Ascending aorta (tissue), 2 donors: ENCODE results near the gene FGF9. TPM values are rescaled to one million over a fixed set of nuclear protein-coding genes. Genes with fewer than 3 reads are reported as not detected.

Source experiments
- DNase-seq, 2 donors: peaks; one replicate each; pipeline ENCODE4 v3.0.0-alpha.2; 2019; ENCODE audit warnings: low spot score in 2 of 2
- H3K27ac ChIP-seq, 2 donors: fragments of 200-600 bp; sonication (generic); one replicate each; pipeline ENCODE4 v1.5.1; 2016 to 2017; ENCODE audit warnings: mild to moderate bottlenecking in 1 of 2
- H3K27me3 ChIP-seq: fragments of 200-600 bp; sonication (generic); one replicate; pipeline ENCODE4 v1.5.1; 2017
- H3K36me3 ChIP-seq, 2 donors: fragments of 200-600 bp; sonication (generic); one replicate each; pipeline ENCODE4 v1.5.1; 2016
- H3K4me1 ChIP-seq, 2 donors: fragments of 200-600 bp; sonication (generic); one replicate each; pipeline ENCODE4 v1.5.1; 2016 to 2017; ENCODE audit warnings: mild to moderate bottlenecking in 1 of 2
- H3K4me3 ChIP-seq, 2 donors: fragments of 200-600 bp; sonication (generic); one replicate each; pipeline ENCODE4 v1.5.1; 2016 to 2017; ENCODE audit warnings: mild to moderate bottlenecking in 1 of 2
- H3K9me3 ChIP-seq, 2 donors: fragments of 200-600 bp; sonication (generic); one replicate each; pipeline ENCODE4 v1.5.1; 2016
- CTCF ChIP-seq, 3 experiments: fragments of 200-600 bp in 2 of 3; fragments of 450-650 bp in 1 of 3; sonication (generic) in 2 of 3; IDR thresholded peaks; one replicate each; pipeline ENCODE4 v1.5.1; 2016 to 2019; ENCODE audit warnings: antibody characterized with exemption in 3 of 3, mild to moderate bottlenecking in 1 of 3, moderate library complexity in 1 of 3
- intact Hi-C: fragments of 100-400 bp; cut with DNase I; formaldehyde crosslinking; loops from one replicate; pipeline ENCODE4 v1.15.1; 2023
- total RNA-seq: library from RNA; depleted of rRNA; stranded (reverse); fragments of >200 nt; gene quantifications from one replicate; pipeline ENCODE4 v1.1.0, GENCODE V29; 2016

FGF9 gene
- total RNA-seq, 1 donor from 2014 or later: not detected

GRCh38 chr13:21710163-21710562, 39.3 kb downstream of the FGF9 start:
- DNase-seq: no peak
- intact Hi-C loops: no loop called here
- no peaks in the 10 kb centered on the region for H3K27me3 ChIP-seq
- H3K9me3 ChIP-seq: peaks cover 0 to 2% of the 10 kb centered on the region in 2 donors
- no peaks in the 10 kb centered on the region for H3K4me1 ChIP-seq
- H3K36me3 ChIP-seq: no peaks in the 10 kb centered on the region
- no peak overlapping the region for H3K27ac ChIP-seq
- no peak for TF ChIP-seq CTCF (IDR thresholded peaks at IDR 0.05)
- no peak overlapping the region for H3K4me3 ChIP-seq

GRCh38 chr13:21717817-21718216, 46.9 kb downstream of the FGF9 start:
- intact Hi-C loops: no loop called here
- no peak for DNase-seq

GRCh38 chr13:21719463-21719862, 48.6 kb downstream of the FGF9 start:
- intact Hi-C loops: no loop called here

More at GRCh38 chr13:21717817-21718216, 46.9 kb downstream of the FGF9 start:
- Histone ChIP-seq H3K9me3 (no peaks in the 10 kb centered on the region), H3K27me3 (no peaks in the 10 kb centered on the region), H3K27ac (no peak overlapping the region), H3K4me1 (no peaks in the 10 kb centered on the region), H3K4me3 (no peak overlapping the region), H3K36me3 (no peaks in the 10 kb centered on the region)
- TF ChIP-seq CTCF (IDR thresholded peaks at IDR 0.05): no peak

GRCh38 chr13:21723807-21724505, 53.1 kb downstream of the FGF9 start:
- Histone ChIP-seq H3K36me3 (no peaks in the 10 kb centered on the region), H3K27me3 (no peaks in the 10 kb centered on the region), H3K27ac (no peak overlapping the region), H3K4me1 (no peaks in the 10 kb centered on the region), H3K4me3 (no peak overlapping the region), H3K9me3 (no peaks in the 10 kb centered on the region)
- no peak for TF ChIP-seq CTCF (IDR thresholded peaks at IDR 0.05)
- DNase-seq: no peak
- intact Hi-C loops: no loop called here

More at GRCh38 chr13:21719463-21719862, 48.6 kb downstream of the FGF9 start:
- Histone ChIP-seq H3K4me3 (no peak overlapping the region), H3K27ac (no peak overlapping the region), H3K4me1 (no peaks in the 10 kb centered on the region), H3K9me3 (no peaks in the 10 kb centered on the region), H3K36me3 (no peaks in the 10 kb centered on the region), H3K27me3 (no peaks in the 10 kb centered on the region)
- DNase-seq: no peak
- no peak for TF ChIP-seq CTCF (IDR thresholded peaks at IDR 0.05)

GRCh38 chr13:21730186-21730880, 59.5 kb downstream of the FGF9 start:
- no peak for DNase-seq
- H3K27ac ChIP-seq: no peak overlapping the region
- no peaks in the 10 kb centered on the region for H3K36me3 ChIP-seq
- no peaks in the 10 kb centered on the region for H3K4me1 ChIP-seq
- intact Hi-C loops: no loop called here
- no peaks in the 10 kb centered on the region for H3K27me3 ChIP-seq
- no peaks in the 10 kb centered on the region for H3K9me3 ChIP-seq
- H3K4me3 ChIP-seq: no peak overlapping the region
- no peak for TF ChIP-seq CTCF (IDR thresholded peaks at IDR 0.05)
